SKM-1 treated with dmso at 0.1 percent for 144 hours (cell line): ENCODE measurements around the gene TEP1.
"Not testable (repeated sequence)": the region's sequence is repeated elsewhere in the genome, so short reads cannot be mapped to it uniquely, and the experiment has no call there.

Experiments
- DNase-seq: peaks from one replicate; lab custom pipeline; 2025; ENCODE audit not compliant: unreplicated experiment; lab: John Stamatoyannopoulos, UW

TEP1 gene

DNA sequence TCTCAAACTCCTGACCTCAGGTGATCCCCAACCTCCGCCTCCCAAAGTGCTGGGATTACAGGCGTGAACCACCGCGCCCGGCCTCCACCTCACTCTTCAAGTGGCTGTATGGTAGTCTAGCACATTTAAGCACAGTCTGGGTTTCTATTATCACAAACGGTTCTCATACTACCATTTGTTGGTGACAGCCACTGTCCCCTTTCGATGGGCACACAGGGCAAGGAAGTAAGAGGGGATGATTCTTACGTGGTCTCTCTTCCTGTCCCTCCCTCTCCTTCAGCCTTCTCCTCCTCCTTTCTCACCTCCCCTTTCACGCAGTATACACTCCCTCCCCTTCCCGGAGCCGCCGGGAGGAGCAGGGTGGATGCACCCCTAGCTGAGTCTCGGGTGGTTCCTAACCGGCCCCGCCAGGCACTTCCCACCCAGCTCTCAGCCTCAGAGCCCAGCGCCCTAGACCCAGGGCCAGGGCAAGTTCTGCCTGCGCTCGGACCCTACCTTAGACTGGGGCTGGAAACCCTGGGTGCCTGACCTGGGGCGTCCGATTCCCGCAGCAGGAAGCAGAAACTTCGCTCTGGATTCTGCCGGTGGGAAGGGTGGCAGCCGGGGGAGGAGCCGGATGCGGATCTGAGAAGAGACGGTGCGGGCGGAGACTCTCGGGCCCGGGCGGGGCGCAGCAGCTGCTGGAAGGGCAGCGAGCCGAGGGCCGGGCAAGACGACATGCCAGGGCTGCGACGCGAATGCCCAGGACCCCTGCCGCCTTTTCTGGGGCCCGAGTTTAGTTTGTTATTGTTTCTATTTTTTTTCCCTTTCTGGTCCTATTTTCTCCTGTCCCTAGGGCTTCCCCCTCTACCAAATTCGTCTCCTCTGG lies at the start of gene TEP1:
TEP1 (minus strand) TSS at position 626 of the 868 bp plus-strand sequence. CDS start 5,062 bp downstream, outside the sequence.
- peak; percentile 15 for DNase-seq

DNA sequence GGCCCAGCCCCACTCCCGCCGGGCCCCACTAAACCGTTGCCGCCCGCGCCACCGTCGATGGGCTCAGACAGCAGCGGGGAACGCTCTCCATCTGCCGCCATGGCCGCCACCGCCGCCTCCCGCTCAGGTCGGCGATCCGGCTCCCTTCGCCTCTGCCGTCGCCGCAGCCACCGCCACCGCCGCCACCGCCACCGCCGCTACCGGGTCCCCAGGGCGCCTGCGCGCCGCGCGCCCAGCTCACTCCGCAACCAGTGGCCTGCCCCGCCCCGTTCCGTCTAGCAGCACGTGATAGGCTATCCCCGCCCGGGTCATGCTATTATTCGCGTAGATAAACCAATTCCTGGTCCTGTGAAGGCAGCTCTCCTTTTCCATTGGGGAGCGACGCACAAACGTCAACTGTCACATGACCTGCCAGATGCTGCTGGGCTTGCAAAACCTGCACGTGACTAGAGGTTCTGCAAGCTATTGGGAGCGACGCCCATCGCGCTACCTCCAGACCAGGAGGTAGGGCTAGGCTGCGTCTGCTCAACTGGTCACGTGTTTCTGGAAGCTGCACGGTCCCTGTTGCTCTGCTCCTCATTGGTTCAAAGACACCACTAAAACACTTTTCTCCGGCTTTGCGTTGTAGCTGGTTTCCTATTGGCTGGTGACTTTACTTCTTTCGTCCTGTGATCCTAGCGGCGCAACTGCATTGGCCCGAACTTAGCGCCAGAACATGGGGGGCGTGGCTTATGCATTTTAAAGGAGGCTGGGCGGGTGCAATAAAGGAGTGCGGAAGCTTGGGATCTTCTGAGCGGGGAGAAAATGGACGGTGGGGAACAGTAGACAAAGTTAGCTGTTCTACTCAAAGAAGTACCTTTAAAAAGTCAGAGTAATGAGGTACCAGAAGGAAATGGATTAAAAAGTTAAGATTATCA lies 48.2 kb upstream of the TEP1 start, which contains the start of gene PIP4P1:
PIP4P1 (minus strand) TSS at position 210 of the 917 bp plus-strand sequence; CDS start at position 101, 109 bp downstream.
- peak; percentile 94 for DNase-seq

DNA sequence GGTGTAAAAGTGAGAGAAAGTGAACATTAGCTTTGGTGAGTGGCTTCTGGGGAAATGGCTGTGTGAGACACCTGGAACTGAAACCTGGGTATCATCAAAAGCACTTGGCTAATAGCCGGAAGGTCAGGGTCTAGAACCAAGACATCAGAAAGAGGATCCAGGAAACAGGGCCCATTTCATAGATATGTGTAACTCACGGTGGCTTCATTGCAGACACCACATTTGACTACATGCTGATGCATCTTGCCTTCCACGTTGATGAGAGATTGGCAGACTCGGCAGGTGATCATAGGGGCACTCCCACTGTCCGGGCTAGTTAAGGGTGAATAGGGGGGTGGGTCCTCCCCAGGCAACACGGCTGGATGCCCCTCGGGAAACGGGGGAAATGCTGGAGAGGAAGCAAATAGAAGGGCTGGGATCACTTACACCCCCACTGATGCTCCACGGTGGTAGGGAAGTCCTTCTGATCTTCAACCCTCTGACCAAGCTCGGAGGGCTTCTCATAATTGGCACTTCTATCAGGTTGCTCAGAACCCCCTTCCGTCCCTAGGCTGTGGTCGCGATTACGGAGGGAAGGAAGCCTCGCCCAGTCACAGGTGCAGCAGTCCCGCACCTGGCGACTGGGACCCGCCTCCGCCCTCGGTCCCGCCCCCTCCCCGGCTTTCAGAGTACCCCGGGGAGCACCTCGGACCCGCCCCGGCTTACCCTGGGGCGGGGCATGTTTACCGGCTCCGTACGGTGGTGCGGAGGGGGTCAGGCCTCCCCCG lies 47.3 kb upstream of the TEP1 start:
- DNase-seq = no peak

DNA sequence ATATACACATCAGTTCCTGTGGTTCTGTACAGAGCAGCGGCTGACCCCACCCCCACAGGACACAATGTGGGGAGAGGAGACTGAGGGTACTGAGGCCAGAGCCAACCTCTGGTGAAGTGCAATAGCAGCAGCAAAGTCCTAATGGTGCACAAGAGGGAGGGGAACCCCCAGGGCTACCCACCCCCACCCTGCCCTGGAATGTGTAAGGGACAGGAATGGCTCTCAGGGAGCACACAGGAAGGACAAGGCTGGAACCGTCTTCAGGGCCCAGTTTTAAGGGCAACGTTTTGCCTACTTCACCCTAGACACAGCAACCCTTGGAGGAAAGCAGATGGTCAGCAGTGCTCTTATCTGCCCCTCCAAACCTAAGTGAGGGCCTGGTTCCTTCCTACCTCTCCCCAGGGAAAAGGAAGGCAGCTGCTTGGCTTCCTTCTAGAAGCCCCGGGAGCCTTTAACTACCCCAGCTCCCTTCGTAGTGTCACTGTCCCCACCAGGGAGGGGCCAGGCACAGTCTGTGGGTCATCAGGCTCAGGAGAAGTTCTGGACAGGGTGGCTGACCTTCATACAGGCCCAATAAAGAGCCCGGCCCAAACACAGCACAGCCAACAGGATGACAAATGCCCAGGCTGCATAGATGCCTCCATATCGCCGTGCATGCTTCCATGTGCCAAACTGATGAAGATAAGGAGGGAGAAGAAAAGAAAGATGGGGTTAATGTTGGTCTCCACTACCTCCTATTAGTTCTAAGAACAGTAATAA lies 44.9 kb upstream of the TEP1 start:
- no peak for DNase-seq

DNA sequence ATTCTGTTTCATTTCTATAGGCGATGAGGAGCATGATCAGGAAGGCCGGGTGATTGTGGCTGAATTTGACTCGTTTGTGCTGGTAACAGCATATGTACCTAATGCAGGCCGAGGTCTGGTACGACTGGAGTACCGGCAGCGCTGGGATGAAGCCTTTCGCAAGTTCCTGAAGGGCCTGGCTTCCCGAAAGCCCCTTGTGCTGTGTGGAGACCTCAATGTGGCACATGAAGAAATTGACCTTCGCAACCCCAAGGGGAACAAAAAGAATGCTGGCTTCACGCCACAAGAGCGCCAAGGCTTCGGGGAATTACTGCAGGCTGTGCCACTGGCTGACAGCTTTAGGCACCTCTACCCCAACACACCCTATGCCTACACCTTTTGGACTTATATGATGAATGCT lies 43.7 kb upstream of the TEP1 start:
- no peak for DNase-seq

DNA sequence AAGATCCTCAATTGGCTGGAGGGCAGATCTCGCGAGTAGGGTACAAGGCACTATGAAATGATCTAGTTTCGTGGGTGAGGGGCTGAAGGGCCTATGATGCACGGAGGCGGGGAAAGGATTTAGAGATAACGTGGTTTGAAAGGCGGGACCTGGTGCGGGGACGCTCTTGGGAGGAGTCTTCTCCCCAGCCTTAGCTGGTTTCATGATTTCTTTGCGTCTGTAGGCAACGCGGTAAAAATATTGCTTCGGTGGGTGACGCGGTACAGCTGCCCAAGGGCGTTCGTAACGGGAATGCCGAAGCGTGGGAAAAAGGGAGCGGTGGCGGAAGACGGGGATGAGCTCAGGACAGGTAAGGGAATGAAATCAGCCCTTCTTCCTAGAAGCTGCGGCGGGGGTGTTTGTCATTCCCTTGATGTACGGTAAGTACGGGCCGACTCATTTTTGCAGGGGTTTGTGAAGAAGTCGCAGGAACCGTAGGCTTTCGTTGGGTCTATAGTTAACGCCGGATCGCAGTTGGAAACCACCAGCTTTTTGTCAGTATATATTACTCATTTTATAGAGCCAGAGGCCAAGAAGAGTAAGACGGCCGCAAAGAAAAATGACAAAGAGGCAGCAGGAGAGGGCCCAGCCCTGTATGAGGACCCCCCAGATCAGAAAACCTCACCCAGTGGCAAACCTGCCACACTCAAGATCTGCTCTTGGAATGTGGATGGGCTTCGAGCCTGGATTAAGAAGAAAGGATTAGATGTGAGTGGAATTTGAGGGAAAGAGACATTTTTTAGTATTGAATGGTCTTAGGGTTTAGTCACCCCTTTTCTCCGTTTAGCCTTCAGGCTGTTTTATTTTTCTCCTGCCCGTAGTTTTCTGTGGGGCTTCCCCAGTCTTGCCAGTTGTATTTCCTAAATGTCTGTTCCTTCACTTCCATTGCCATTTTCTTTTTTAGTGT lies 42.3 kb upstream of the TEP1 start:
- no peak for DNase-seq

DNA sequence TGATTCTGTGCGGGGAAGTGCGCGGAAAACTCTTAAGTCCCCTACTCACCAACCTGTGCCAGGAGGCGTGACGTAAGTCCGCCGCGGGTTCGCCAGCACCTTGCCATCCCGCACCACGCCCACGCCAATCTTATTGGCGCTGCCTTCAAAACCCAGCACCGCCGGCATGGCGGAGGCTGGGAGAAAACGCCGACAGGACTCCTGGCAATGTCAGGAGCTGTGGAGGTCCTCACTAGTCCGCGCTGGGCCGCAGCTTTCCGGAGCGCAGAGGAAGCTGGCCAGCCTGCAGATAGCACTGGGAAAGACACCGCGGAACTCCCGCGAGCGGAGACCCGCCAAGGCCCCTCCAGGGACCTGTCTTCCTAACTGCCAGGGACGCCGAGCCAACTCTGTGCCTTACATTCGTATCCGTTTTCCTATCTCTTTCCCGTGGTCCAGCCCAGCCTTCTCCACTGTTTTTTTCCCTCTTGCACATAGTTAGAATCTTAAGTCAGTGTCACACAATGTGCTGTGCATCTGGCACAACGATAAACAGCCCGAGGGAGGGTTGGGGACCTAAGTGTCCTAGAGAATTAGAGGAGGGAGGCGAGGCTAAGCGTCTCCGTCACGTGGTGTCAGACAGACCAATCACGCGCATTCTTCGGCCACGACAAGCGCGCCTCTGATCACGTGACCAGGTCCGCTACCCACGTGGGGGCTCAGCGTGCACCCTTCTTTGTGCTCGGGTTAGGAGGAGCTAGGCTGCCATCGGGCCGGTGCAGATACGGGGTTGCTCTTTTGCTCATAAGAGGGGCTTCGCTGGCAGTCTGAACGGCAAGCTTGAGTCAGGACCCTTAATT lies 41.4 kb upstream of the TEP1 start, which contains the start of the genes APEX1 and OSGEP:
APEX1 (plus strand) TSS at position 711 of the 839 bp plus-strand sequence. CDS start 420 bp downstream, outside the sequence.
OSGEP (minus strand) TSS at position 297 of the 839 bp plus-strand sequence; CDS start at position 168, 129 bp downstream.
- peak; percentile 86 for DNase-seq

DNA sequence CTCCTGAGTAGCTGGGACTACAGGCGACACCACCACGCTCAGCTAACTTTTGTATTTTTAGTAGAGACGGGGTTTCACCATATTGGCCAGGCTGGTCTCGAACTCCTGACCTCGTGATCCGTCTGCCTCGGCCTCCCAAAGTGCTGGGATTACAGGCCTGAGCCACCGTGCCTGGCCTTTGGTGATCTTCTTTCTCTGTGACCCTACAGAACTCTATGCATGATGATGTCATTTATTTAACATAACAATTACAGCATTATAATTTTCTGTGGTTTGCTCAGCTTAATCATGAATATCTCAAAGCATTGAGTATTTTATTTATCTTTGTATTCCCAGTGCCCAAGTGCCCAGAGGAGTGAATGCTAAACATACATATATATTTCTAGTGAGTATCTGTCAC lies 39.5 kb upstream of the TEP1 start:
- not testable (repeated sequence) for DNase-seq

DNA sequence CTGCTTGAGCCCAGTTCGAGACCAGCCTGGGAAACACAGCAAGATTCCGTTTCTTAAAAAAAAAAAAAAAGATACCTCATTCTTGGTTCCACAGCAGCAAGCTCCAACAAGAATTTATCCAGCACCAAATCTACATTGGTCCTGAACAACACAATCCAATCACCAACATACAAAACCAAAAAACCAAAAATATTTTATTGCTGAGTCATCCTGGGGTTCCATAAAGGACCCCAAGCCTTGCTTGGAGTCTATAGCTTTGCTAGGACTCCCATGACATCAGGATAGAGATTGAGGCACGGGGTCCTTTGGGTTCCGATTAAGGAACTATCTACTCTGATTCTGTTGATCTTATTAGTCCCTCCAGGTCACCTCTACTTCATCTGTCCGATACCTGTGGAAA lies 33.6 kb upstream of the TEP1 start:
- no peak for DNase-seq

DNA sequence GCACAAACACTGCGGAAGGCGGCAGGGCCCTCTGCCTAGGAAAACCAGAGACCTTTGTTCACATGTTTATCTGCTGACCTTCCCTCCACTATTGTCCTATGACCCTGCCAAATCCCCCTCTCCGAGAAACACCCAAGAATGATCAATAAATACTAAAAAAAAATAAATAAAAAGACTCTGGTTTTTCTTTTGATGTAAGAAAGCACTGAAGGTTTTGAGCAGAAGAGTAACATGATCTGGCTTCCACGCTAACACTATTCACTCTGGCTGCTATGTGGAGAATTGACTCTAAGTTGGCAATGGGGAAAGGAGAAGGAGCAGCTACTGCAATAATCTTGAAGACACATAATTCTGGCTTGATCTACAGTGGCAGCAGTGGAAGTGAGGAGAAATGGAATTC lies 30.3 kb upstream of the TEP1 start:
- DNase-seq = not testable (repeated sequence)

DNA sequence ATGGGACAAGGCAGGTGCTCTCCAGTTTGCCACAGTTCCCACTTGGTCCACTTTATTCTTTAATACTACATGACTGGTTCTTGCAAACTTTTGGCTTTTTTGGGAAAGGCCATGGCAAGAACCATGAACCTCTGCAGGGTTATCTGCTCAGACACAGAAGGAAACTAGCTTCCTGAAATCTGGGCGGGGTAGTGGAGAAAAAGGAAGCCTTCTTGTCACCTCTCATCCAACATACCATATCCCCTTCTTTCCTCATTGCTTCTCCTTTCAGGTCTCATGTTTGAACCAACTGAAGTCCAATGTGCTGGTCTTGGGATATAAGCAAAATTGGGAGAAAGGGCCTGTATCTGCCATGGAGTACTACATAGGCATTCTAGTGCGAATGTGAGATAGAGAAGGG lies 28.2 kb upstream of the TEP1 start:
- no peak for DNase-seq

DNA sequence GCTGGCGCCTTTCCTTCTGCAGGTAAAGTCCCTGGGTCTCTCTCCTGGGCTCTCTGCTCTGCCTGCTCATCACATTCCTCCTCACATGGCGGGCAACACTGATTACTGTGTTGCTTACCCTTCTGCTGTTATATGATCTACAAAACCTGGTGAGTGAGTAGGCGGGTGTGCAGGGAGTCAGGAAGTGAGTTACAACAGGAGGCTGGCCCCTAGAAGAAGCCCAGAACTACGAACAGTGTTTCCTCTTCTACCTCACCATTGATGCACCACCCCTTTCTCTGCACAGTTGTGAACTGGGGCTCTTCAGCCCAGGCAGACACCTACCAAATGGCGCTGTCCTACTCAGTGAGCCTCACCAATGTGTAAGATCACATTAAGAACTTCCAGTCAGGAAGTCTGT lies 27.6 kb upstream of the TEP1 start:
- no peak for DNase-seq

DNA sequence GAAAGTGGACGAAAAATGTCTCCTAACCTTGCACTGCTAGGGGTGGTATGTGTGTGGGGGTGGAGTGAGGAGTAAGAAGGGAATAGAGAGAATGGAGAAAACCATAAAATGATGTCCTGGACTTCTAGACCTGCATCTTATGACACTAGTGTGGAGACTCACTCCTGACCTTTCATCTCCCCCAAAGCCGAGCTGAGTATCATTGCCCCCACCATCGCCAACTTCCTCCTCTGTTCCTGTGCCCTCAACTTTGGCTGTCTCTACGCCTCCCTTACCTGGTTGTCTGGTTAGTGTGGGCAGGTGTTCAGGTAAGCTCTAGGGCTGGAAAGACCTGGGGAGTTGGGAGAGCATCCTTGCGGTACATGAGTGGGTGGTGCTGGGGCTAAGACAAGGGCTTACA lies 27.2 kb upstream of the TEP1 start:
- no peak for DNase-seq

DNA sequence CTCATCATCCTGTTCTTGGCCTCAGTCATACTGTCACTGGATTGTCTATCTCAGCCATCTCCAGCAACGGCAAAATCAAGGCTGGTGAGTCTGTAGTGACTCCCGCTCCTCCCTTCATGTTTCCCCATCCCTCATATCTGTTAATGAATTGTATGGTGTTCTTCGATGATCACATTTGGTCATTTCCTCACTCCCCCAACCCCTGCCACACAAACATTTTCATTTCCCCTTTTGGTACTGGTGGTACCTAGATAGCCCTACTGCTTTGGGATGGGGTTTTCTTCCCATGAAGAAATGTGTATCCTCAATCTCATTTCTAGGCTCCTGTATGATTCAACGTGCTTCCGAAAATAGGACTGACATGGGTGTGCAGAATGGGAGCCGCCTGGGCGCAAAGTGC lies 25.4 kb upstream of the TEP1 start:
- DNase-seq = no peak

DNA sequence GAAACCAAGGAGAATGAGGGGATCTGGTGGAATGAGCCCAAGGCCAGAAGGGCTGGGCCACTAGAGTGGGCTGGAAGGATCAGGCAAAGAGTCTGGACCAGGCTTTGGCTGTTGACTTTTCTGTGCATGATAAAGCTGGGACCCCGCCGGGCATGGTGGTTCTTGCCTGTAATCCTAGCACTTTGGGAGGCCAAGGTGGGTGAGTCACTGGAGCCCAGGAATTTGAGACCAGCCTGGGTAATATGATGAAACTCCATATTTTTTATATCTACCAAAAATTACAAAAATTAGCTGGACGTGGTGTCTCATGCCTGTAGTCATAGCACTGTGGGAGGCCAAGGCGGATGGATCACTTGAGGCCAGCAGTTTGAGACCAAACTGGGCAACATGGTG lies 23.1 kb upstream of the TEP1 start:
- no peak for DNase-seq

DNA sequence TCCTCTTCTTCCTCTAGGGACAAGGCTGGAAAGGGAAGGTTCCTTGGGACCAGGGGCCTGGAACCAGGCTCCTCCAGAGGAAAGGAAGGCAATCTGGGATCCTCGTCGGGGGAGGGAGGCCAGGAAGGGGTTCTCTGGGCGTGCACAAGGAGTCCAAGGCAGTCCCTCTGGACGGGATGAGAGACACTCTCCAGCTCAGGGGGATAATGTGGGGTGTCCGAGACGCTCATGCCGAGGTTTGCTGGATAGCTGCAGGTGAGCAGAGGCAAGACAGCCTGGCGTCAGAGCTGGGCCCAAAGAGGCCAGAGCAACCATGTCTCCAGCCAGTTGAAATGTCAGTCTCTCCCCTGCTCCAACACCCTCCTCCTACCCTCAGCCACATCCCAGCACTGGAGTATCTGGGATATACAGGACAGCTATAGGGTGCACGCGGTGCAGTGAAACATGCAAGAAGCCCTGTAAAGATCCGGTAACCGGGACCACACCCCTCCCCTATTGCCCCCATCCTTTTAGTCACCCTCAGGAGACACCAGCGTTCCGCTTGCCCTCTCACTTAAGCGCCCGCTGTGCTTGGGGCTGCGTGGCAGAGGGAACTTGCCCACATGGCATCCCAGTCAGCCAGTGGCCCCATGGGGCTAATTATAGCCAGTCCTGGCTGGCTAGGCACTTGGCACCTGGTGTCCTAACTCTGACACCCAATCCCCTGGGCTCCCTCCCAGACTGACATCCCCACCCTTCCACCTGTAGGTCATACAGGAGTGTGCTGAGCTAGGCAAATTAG lies 22.5 kb upstream of the TEP1 start, which contains the start of gene KLHL33:
KLHL33 (minus strand) TSS at position 585 of the 781 bp plus-strand sequence; CDS start at position 230, 355 bp downstream.
- DNase-seq = no peak
